AG09319 (cell line): ENCODE results near the gene PRR5.

Experiments used
- DNase-seq: peaks from one replicate; pipeline ENCODE4 v3.0.0-alpha.2; 2010; ENCODE audit warnings: low read depth; ENCODE audit errors: extremely low read depth
- TF ChIP-seq, protein P1 (sequence below): IDR thresholded peaks from 2 replicates; pipeline ENCODE4 v1.5.1; 2011; ENCODE audit warnings: low read depth, mild to moderate bottlenecking, inconsistent platforms, low read length, moderate library complexity

Gene PRR5

GRCh38 chr22:44711690-44712555 lies 9.9 kb downstream of the PRR5 start:
- DNase-seq: no peak
- TF ChIP-seq, protein P1, sequence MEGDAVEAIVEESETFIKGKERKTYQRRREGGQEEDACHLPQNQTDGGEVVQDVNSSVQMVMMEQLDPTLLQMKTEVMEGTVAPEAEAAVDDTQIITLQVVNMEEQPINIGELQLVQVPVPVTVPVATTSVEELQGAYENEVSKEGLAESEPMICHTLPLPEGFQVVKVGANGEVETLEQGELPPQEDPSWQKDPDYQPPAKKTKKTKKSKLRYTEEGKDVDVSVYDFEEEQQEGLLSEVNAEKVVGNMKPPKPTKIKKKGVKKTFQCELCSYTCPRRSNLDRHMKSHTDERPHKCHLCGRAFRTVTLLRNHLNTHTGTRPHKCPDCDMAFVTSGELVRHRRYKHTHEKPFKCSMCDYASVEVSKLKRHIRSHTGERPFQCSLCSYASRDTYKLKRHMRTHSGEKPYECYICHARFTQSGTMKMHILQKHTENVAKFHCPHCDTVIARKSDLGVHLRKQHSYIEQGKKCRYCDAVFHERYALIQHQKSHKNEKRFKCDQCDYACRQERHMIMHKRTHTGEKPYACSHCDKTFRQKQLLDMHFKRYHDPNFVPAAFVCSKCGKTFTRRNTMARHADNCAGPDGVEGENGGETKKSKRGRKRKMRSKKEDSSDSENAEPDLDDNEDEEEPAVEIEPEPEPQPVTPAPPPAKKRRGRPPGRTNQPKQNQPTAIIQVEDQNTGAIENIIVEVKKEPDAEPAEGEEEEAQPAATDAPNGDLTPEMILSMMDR: no peak

GRCh38 chr22:44712962-44713361 lies 11.0 kb downstream of the PRR5 start:
- DNase-seq: no peak
- TF ChIP-seq, protein P1: no peak

GRCh38 chr22:44714703-44715350 lies 12.8 kb downstream of the PRR5 start:
- TF ChIP-seq, protein P1: no peak
- DNase-seq: no peak

- TF ChIP-seq, protein P1: no peak
- DNase-seq: no peak
Measured at GRCh38 chr22:44718418-44718817, 16.4 kb downstream of the PRR5 start.

- no peak for DNase-seq
- TF ChIP-seq, protein P1: no peak
Measured at GRCh38 chr22:44719586-44720368, 17.8 kb downstream of the PRR5 start.

DNA sequence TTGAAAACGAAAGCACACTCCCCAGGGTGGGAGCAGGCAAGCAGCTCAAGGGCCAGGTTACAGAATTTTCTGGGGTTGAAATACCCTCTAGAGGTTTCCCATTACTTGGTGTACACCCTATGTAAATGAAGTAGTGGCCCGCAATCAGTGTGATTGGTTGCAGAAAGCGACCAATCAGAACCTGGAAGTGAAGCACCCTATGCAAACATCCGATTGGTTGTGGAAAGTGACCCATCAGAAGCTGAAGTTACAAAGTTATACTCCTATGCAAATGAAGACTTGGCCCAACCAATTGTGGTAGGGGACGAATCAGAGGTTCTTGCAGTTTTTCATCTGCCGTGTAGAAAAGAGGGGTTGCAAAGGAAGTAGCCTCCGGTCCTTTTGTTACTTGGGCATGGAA lies 19.2 kb downstream of the PRR5 start:
- TF ChIP-seq, protein P1: no peak
- DNase-seq: no peak
